GM19438 (cell line): ENCODE measurements around the gene WHAMM.
"Not testable (repeated sequence)": the region's sequence is repeated elsewhere in the genome, so short reads cannot be mapped to it uniquely, and the experiment has no call there.

ENCODE experiments used
- ATAC-seq: cut with Tn5 transposase; IDR thresholded peaks from one replicate; pipeline ENCODE4 v1.9.1; 2021; ENCODE audit warnings: low read depth; ENCODE audit not compliant: unreplicated experiment

Gene WHAMM

DNA sequence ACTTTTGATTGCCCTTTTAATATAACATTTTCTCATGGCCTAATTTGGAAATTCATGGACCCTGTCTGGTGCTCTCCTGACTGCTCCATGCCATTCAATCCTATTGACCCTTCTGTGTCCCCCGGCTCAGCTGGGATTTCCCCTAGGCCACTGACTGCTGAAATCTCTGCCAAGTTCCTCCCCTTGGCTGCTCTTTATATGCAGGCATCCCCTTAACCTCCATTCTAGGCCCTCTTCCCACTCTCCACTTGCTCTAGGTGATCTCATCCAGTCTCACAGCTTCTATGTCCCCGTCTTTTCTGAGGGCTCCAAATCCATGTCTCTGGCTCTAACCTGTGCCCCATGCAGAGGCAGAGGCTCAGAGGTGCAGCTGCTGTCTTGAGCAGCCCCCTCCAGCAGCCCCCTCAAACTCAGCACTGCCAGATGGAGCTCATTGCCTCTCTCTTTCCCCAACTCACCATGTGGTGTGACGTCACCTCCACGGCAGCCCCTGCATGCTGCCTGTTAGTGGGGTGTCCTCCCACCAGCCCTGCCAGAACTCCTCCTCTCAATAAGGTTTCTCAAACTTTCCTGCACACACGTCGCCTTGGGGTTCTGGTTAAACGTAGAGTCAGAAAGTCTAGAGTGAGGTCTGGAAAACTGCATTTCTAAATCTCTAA is 10.1 kb upstream of the WHAMM start:
- no peak for ATAC-seq

DNA sequence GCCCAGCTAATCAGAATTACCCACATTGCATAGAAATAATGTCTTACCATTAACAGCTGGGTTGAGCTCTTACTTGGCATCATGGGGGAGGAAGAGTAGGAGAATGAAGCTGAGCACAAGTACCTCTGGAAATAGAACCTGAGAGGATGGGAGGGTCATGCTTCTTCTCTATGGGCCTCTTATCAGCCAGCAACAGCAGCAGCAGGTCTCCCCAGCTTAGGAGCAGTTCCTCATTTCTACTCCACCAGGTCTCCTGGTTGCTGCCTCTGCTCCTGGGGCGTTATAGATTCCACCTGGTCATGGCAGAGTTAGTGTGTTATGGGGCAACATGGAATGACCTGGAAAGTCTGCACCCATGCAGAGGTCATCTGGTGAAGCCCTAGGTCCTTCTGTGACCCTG is 6.9 kb upstream of the WHAMM start:
- no peak for ATAC-seq

DNA sequence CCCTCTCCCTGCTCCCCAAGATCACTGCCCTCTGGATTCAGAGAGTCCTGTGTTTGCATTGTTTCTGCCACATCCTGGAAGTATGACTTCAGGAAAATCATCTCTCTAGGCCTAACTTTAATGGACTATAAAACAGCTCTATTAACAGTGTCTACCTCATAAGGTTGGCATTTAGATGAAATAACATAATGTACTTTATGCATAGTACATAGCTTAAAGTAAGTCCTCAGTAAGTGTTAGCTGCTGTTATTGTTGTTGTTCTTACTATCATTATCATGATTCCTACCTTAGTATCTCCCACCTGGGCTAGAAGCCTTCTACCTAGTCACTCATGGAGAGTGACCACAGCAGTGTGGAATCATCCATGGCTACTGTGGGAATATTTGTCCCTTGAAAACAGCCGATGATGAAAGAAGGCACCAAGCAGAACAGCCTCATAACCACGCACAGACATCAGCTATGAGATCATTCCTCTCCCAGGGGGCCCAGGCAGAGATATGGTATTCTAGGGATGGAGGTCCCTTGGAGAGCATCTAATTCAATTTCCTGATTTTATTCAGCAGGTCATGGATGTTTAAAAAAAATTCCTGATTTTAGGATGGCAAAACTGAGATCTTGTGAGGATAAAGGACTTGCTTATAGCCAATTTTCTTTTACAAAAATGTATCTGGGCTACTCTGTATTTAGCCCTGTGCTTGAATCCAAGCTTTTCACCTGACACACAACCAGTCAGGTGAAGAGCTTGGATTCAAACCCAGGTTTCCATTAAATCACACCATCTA is 5.4 kb upstream of the WHAMM start:
- ATAC-seq: no peak

DNA sequence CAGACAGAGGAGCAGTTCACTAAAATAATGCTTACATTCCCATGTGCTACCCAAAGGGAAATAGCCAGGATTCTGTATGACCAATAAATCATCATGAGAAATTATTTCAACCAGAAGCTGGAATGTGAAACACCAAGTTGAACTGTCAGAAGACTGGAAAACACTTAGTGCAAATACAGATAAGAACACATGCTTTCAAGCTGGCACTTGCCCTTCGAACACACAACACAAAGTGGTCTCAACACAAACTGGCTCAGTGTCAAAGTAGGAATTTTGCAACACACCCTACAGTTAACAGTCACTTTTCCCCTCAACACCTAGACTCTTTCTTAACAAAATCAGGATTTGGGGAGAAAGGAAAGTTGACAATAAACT is 4.9 kb upstream of the WHAMM start:
- no peak for ATAC-seq

DNA sequence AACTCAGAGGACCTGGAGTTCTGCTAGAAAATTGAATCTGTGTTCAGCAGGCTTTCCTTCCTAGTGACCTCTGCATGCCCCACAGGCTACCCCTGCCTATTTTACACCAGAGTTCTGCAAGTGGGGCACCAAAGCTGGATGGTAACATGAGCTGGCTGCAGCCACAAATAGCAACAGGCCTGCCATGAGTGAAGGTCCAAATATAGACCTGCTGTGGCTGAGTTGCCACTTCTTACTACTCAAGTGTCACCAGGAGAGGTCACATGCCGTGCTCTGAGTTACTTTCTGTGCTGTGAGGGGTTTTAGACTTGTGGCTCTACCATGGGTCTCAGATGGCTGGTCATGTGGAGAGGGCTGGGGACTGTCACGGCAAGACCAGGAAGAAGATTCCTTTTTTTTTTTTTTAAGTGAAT is 3.4 kb upstream of the WHAMM start, which contains the start of gene FSD2:
Gene FSD2, minus strand, starts transcription at position 76 of the 413 bp plus-strand sequence. CDS start 18,679 bp downstream, outside the sequence.
- ATAC-seq: peak; percentile 61

DNA sequence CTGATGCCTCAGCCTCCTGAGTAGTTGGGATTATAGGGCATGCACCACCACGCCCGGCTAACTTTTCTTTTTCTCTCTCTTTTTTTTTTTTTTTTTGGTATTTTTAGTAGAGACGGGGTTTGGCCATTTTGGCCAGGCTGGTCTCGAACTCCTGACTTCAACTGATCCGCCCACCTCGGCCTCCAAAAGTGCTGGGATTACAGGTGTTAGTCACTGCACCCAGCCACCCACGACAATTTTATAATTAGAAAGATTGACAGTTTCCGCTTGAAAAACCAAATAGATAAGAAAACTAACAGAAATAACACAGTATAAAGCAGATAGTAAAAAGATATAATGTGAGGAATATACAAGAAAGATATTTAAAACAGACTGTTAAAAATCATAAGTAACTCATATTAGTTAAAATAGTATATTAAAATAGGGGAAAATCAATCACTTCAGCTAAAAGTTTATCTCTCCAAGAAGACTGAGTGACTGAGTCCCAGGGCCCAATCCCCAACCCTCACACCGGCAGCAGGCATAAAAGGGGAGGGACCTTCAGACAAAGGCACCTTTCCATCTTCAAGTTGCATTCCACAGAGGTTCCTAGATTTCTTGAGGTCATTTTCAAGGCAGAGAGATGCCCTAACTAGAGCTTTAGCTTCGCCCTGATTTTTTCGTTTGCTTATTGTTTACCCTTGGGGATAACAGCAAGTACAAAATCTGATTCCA is 1.4 kb upstream of the WHAMM start:
- no peak for ATAC-seq

DNA sequence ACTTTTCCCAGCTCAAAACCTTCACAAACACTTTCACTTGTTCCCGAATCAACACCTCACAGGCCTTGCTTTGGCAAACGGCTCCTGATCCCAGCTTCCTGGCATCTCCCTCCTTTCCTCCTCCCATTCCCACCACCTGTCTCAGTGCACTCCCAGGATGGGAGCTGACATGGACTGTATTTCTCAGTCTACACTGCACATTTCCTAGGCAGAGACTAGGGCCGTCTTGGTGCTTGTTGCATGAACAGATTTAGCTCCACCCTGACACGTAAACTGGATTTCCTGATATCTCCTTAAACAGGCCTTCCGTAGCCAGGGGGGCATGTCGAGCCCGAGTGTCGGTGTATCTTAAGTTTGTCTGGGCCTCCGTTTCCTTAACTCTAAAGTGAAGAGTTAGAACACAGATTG is 790 bp upstream of the WHAMM start:
- no peak for ATAC-seq

DNA sequence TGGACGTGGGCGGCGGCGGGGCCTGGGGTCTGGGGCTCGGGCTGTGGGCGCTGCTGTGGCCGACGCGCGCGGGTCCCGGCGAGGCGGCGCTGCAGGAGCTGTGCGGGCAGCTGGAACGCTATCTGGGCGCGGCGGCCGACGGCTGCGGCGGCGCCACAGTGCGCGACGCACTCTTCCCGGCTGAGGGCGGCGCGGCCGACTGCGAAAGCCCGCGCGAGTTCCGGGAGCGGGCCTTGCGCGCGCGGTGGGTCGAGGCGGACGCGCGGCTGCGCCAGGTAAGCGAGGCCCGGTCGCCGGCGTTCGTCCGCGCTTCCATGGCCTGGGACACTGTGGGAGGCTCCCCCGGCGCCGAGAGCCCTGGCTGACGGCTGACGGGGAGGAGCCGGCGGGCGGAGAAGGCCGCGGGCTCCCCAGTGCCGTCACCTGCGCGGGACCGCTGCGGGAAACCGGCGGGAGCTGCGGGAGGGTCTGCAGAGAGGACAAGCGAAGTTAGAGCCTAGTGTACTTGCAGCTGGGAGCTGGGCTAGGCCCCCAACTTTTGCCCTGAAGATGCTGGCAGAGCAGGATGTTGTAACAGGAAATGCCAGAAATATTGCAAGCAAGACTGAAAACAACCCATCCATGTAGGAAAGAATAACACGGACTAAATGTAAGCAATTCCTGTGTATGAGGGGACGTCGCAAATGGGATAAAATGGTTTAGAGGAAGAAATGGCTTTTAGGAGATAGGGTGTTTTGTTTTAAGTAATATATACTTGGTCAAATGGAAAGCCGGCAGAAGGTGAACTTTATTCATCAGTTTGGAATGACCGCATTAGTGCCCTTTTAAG is 847 bp downstream of the WHAMM start:
- ATAC-seq: peak; percentile 6

DNA sequence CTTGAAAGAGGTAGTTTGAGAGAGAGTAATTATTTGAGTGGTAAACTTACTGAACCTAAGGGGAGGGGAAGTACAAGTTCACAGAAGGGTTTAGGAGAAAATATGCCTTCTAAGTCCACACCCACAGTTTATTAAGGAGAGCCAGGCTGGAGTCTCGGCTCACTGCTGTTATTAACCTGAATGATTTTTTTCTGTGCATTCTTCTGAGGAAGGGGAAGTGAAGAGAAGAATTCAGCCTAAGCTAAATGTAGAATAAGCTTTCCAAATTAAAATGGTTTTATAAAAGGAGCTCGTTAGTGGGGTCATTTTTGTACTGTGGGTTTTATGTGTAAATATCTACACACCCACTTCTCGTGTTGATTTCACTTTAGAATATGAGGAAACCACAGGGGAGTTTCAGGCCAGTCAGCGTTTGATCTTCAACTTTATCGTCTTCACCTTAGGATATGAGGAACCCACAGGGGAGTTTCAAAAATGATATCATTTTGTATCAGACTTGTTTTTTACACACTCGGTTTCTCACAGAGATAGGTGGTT is 1.5 kb downstream of the WHAMM start:
- no peak for ATAC-seq

DNA sequence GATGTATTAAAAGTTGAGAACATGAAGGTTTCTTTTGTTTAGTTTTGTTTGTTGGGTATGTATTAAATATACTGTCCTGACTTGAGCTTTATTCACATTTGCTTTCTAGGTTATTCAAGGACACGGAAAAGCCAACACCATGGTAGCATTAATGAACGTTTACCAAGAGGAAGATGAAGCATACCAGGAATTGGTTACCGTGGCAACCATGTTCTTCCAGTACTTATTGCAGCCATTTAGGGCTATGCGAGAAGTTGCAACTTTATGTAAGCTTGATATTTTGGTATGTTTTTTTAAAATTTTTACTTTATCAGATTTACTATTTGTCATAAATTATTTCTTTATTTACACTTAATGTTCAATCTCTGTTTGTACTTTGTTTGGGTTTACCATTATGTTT is 3.6 kb downstream of the WHAMM start:
- ATAC-seq: no peak

DNA sequence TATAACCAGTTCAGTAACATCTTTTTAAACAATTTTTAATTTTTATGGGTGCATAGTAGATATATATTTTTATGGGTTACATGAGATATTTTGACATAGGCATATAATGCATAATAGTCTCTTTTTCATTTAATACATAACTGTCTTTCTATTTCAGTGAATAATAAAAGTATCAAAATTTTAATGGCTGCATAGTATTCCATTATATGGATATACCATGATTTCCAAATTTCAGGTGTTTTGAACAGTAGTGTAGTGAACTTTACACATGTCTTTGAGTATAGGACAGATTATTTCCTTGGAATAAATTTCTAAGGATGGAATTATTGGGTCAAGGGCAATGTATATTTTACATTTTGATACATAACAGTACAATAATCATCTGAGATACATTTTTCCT is 10.7 kb downstream of the WHAMM start:
- no peak for ATAC-seq

DNA sequence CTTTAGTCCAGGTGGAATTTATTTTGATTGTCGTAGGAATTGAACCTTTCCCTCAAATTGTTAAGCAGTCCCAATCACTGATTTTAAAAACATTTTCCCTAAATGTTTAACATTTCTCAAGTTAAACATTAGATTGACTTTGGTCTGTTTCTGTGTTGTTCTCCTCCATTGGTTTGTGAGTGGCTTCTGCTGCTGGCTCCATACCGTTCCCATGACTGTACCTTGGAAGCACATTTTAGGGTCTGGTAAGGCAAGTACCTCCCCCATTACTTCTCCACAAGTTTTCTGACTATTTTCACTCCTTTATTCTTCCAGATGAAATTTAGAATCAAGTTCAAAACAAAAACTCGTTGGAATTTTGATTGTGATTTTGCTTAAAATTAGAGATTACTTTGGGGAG is 12.0 kb downstream of the WHAMM start:
- not testable (repeated sequence) for ATAC-seq

DNA sequence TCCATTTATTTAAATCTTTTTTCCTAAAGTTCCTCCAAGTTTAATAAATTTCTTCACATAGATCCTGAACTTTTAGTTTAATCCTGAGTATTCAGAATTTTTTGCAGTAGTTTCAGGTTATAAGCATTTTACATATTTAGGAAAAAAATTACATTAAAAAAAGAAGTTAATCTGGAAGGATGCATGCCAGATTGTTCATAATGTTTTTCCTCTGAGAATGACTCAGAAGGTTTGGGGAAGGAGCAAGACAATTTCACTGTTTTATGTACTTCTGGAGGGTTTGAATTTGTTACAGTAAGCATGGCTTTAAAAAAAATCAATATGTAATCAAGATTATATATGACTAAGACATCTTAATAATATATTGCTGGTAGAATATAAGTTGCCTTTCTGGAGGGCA is 12.4 kb downstream of the WHAMM start:
- ATAC-seq: not testable (repeated sequence)

DNA sequence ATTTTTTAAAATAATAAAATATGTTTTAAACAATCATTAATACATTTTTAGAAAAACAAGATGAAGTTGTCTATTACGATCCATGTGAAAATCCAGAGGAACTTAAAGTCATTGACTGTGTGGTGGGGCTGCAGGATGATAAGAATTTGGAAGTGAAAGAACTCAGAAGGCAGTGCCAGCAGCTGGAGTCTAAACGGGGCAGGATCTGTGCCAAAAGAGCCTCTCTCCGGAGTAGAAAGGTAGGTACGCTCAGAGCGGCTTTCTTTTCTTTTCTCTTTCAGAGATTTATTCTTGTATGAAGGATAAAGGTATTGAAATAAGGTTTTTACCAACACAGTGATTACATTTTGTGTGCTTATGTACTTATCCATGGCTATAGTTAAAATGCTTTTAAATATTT is 13.6 kb downstream of the WHAMM start:
- ATAC-seq: no peak

DNA sequence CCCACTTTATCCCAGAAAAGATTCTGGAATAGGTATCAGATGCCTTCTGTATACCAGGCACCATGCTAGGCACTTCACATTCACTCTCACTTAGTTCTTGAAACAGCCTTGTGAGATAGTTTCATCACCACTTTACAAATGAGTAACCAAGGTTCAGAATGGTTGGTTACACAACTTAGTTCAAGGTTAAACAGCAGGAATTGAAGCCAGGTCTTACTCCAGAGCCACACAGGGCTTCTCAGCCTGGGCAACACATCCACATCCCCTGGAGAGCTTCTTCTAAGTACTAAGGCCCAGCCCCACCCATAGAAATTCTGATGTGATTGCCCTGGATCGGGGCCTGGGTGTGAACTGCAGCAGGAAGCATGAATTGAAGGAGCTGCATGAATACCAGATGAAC is 18.6 kb downstream of the WHAMM start:
- ATAC-seq: no peak

DNA sequence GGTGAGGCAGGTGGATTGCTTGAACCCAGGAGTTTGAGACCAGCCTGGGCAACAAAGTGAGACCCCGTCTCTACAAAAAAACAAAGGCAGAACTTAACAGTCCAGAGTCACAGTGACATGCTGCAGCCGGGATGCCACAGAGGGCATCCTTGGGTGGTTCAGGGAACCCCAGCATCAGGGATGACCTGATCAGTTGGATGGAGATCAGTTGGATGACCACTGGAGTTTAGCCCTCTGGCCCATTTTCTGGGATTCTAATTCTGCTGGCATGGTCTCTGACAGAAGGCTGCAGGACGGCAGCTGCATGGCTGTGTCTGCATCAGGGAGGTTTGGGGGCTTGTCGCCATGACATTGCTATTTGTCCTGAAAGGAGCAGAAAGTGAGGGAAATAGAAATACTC is 19.8 kb downstream of the WHAMM start:
- no peak for ATAC-seq

DNA sequence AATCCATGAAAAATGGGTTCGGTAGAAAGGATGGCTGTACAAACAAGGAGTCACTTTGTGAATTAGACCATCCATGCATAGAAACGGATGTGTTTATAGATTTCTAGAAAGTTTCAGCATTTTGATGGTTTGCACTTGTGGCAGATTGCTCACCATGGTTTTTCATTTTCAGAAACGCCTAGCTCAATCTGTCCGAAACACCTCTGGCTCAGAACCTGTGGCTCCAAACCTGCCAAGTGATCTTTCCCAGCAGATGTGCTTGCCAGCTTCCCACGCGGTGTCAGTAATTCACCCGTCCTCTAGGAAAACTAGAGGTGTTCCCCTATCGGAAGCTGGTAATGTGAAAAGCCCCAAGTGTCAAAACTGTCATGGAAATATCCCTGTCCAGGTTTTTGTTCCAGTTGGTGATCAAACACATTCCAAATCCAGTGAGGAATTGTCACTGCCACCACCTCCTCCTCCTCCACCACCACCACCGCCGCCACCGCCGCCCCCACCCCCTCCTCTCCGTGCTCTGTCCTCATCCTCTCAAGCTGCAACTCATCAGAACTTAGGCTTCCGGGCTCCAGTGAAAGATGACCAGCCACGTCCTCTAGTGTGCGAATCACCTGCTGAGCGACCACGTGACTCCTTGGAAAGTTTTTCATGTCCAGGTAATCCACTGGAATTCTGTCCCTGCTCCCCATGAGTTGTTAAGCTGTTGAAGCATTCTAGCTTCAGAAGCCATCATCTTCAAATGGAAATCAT is 21.2 kb downstream of the WHAMM start:
- no peak for ATAC-seq

DNA sequence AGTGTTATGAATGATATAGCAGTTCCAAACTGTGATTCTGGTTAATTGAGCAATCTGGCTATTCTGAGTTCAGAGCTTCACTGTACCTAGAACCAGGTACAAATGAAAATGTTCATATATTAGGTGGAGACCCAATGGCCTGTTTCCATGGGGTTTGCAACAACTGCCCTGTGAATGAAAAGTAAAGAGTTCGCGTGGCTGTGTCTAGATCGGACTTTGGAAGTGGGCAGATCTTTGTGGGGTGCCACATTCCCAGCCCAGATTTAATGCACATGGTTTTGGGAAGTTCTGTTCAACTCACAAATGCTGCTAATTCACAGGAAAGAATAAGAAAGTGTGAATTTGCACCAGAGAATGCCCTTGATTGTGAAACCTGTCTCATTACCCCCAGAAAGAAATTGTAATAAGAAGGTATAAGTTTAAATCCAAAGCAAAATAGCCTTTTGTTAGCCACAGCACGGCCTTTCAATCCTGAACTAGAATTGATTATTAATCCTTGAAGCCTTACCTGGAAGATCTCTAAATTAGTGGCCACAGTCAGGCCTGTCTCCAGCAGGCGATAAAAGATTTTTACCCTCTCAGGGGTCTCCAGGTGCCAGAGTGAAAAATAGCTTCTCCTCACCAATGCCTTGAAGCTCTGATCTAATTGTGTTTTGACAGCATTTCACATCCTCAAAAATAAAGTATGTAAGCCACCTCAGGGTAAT is 22.6 kb downstream of the WHAMM start:
- ATAC-seq: no peak
